PC-9 (cell line): ENCODE results near the gene KCNN3. TPM values are rescaled to one million over a fixed set of nuclear protein-coding genes. Genes with fewer than 3 reads are reported as not detected.
"Not testable (repeated sequence)": the region's sequence is repeated elsewhere in the genome, so short reads cannot be mapped to it uniquely, and the experiment has no call there.

Source experiments
- BruUV-seq: library from RNA; stranded (reverse); fragments of 400-500 nt; replicated peaks from 2 replicates; lab custom pipeline; 2021; lab: Mats Ljungman, UMichigan
- CTCF ChIA-PET: fragments of 300-600 bp; sonication (Branson Sonifier 250); formaldehyde crosslinking; loops from one replicate; lab custom pipeline; 2022; ENCODE audit warnings: antibody characterized with exemption; lab: Charles Lee
- POLR2A ChIA-PET: fragments of 300-600 bp; sonication (Branson Sonifier 250); formaldehyde crosslinking; loops from one replicate; lab custom pipeline; 2022; ENCODE audit warnings: antibody characterized with exemption; ENCODE audit not compliant: unreplicated experiment; lab: Charles Lee
- DNase-seq, 2 experiments: peaks; one replicate each; pipeline versions ENCODE4 v3.0.0 to v3.0.0-alpha.2; 2015 to 2022; ENCODE audit warnings: mixed read lengths in 1 of 2
- H2AFZ ChIP-seq: fragments of 200-600 bp; sonication (generic); 2 replicates; pipeline ENCODE4 v1.8.1; 2017; ENCODE audit warnings: antibody characterized with exemption
- H3F3A ChIP-seq: fragments of 200-600 bp; sonication (generic); 2 replicates; pipeline ENCODE4 v1.8.1; 2017; ENCODE audit warnings: antibody characterized with exemption, mild to moderate bottlenecking, low read depth; ENCODE audit not compliant: insufficient read depth
- H3K27ac ChIP-seq: fragments of 200-600 bp; sonication (generic); 2 replicates; pipeline ENCODE4 v1.6.1; 2016; ENCODE audit warnings: mixed run types
- H3K27me3 ChIP-seq: fragments of 200-600 bp; sonication (generic); 2 replicates; pipeline ENCODE4 v1.6.1; 2016; ENCODE audit warnings: low read depth, mixed run types; ENCODE audit not compliant: insufficient read depth
- H3K36me3 ChIP-seq: fragments of 200-600 bp; sonication (generic); 2 replicates; pipeline ENCODE4 v1.6.1; 2016; ENCODE audit warnings: low read depth, mixed run types
- H3K4me1 ChIP-seq: fragments of 200-600 bp; sonication (generic); replicated peaks from 2 replicates; pipeline ENCODE4 v1.6.1; 2016; ENCODE audit warnings: mixed run types; ENCODE audit not compliant: insufficient read depth
- H3K4me2 ChIP-seq: fragments of 200-600 bp; sonication (generic); 2 replicates; pipeline ENCODE4 v1.6.1; 2017; ENCODE audit warnings: mixed run types
- H3K4me3 ChIP-seq: fragments of 200-600 bp; sonication (generic); 2 replicates; pipeline ENCODE4 v1.6.1; 2016; ENCODE audit warnings: mixed run types
- H3K79me2 ChIP-seq: fragments of 200-600 bp; sonication (generic); 2 replicates; pipeline ENCODE4 v1.6.1; 2017; ENCODE audit warnings: low read depth, mixed run types
- H3K9me2 ChIP-seq: fragments of 200-600 bp; sonication (generic); 2 replicates; pipeline ENCODE4 v1.8.1; 2017; ENCODE audit warnings: mild to moderate bottlenecking; ENCODE audit not compliant: insufficient read depth
- H3K9me3 ChIP-seq: fragments of 200-600 bp; sonication (generic); 2 replicates; pipeline ENCODE4 v1.8.1; 2016; ENCODE audit warnings: low read depth; ENCODE audit not compliant: insufficient read depth
- H4K20me1 ChIP-seq: fragments of 200-600 bp; sonication (generic); 2 replicates; pipeline ENCODE4 v1.8.1; 2017; ENCODE audit not compliant: insufficient read depth
- EZH2 ChIP-seq: fragments of 200-600 bp; sonication (generic); IDR thresholded peaks from 2 replicates; pipeline ENCODE4 v1.8.0; 2017; ENCODE audit warnings: antibody characterized with exemption, low read depth
- intact Hi-C: fragments of 100-400 bp; cut with micrococcal nuclease; formaldehyde crosslinking; loops from one replicate; pipeline ENCODE4 v1.10.0; 2022; ENCODE audit not compliant: unreplicated experiment
- total RNA-seq: library from RNA; stranded (reverse); gene quantifications from 2 replicates; pipeline ENCODE4 v1.2.3, GENCODE V29; 2021
- TF ChIP-seq, protein P1 (sequence below): fragments of 200-600 bp; sonication (generic); conservative IDR thresholded peaks from 2 replicates; pipeline ENCODE4 v1.6.1; 2017; ENCODE audit warnings: mixed run types, antibody characterized with exemption, mild to moderate bottlenecking, moderate library complexity

KCNN3 gene
- total RNA-seq, 1 experiment from 2014 or later: 1.1 TPM

DNA sequence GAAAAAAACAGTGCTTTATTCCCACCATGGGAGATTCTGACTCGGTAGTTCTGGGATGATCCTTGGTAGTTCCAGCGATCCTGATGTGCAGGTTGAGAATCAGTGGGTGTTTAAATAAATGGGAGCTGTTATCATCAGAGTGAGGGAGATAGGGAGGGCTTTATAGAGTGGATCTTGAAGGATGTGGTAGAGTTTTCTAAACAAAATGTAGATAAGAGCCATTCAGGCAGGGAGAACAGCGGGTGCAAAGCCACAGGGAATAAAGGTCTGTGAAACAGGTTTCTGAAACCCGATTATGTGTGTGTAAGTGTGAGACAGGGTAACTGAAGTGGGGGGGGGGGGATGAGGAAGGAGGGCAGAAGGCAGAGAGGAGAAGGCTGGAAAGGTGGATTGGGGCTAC is 186.3 kb downstream of the KCNN3 start:
- Histone ChIP-seq H3K9me3 (no peaks in the 10 kb centered on the region), H3K27me3 (peaks cover 80% of the 10 kb centered on the region), H3K36me3 (no peaks in the 10 kb centered on the region), H4K20me1 (no peaks in the 10 kb centered on the region), H2AFZ (no peak overlapping the region), H3K27ac (no peak overlapping the region), H3K4me2 (no peak overlapping the region), H3K4me1 (no peaks in the 10 kb centered on the region), H3F3A (no peaks in the 10 kb centered on the region), H3K79me2 (no peaks in the 10 kb centered on the region), H3K4me3 (no peak overlapping the region), H3K9me2 (no peaks in the 10 kb centered on the region)
- DNase-seq: no peak
- CTCF ChIA-PET: no interaction called here
- TF ChIP-seq, protein P1, sequence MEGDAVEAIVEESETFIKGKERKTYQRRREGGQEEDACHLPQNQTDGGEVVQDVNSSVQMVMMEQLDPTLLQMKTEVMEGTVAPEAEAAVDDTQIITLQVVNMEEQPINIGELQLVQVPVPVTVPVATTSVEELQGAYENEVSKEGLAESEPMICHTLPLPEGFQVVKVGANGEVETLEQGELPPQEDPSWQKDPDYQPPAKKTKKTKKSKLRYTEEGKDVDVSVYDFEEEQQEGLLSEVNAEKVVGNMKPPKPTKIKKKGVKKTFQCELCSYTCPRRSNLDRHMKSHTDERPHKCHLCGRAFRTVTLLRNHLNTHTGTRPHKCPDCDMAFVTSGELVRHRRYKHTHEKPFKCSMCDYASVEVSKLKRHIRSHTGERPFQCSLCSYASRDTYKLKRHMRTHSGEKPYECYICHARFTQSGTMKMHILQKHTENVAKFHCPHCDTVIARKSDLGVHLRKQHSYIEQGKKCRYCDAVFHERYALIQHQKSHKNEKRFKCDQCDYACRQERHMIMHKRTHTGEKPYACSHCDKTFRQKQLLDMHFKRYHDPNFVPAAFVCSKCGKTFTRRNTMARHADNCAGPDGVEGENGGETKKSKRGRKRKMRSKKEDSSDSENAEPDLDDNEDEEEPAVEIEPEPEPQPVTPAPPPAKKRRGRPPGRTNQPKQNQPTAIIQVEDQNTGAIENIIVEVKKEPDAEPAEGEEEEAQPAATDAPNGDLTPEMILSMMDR: no peak
- no peak for TF ChIP-seq EZH2
- no TSS peak for BruUV-seq
- POLR2A ChIA-PET: no interaction called here
- intact Hi-C loops: no loop called here

DNA sequence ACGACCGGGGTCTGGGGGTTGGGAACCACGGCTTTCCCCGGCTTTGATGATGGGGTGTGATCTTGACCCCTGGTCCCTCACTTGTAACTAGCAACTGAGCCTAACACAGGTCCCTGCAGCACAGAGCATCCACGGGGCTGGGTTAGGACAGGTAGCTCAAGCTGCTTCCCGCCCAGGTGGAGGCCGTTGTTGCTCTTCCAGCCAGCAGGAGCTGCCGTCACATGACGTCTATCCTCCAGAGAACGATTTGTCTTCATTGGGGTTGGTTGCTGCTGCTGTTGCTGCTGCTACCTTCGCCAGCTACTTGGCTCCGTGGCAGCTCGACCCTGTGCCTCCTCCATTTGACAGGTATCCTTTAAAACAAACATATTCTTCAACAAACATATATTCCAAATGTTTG is 187.8 kb downstream of the KCNN3 start:
- Histone ChIP-seq H3K36me3 (no peaks in the 10 kb centered on the region), H4K20me1 (no peaks in the 10 kb centered on the region), H3K4me3 (no peak overlapping the region), H2AFZ (no peak overlapping the region), H3K9me3 (no peaks in the 10 kb centered on the region), H3K9me2 (no peaks in the 10 kb centered on the region), H3K27ac (no peak overlapping the region), H3K79me2 (no peaks in the 10 kb centered on the region), H3K27me3 (peaks cover 64% of the 10 kb centered on the region), H3K4me2 (no peak overlapping the region), H3K4me1 (no peaks in the 10 kb centered on the region), H3F3A (no peaks in the 10 kb centered on the region)
- no peak for TF ChIP-seq EZH2
- TF ChIP-seq, protein P1: no peak
- BruUV-seq: no TSS peak
- intact Hi-C loops: no loop called here
- CTCF ChIA-PET: interaction anchor here (0.7 kb wide), 1 partner anchor 332 kb away, joined by 3 read pairs; no protein-coding TSS in a partner anchor
- DNase-seq: no peak
- POLR2A ChIA-PET: interaction anchor here (0.7 kb wide), 1 partner anchor 107 kb away, joined by 4 read pairs; no protein-coding TSS in a partner anchor

DNA sequence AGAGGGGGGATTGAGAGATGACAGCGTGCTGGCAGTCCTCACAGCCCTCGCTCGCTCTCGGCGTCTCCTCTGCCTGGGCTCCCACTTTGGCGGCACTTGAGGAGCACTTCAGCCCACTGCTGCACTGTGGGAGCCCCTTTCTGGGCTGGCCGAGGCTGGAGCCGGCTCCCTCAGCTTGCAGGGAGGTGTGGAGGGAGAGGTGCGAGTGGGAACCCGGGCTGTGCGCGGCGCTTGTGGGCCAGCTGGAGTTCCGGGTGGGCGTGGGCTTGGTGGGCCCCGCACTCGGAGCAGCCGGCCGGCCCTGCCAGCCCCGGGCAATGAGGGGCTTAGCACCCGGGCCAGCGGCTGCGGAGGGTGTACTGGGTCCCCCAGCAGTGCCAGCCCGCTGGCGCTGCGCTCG is 192.2 kb downstream of the KCNN3 start:
- DNase-seq, CTCF ChIA-PET, H3K9me3 ChIP-seq, H2AFZ ChIP-seq, H3K9me2 ChIP-seq, intact Hi-C loops, H4K20me1 ChIP-seq, BruUV-seq, H3K27ac ChIP-seq, H3F3A ChIP-seq, H3K36me3 ChIP-seq, H3K79me2 ChIP-seq, H3K4me3 ChIP-seq, H3K4me1 ChIP-seq, H3K4me2 ChIP-seq: not testable (repeated sequence)
- peaks cover 28% of the 10 kb centered on the region for H3K27me3 ChIP-seq
- POLR2A ChIA-PET: interaction anchor here (0.7 kb wide), 1 partner anchor 130 kb away, joined by 3 read pairs; no protein-coding TSS in a partner anchor

DNA sequence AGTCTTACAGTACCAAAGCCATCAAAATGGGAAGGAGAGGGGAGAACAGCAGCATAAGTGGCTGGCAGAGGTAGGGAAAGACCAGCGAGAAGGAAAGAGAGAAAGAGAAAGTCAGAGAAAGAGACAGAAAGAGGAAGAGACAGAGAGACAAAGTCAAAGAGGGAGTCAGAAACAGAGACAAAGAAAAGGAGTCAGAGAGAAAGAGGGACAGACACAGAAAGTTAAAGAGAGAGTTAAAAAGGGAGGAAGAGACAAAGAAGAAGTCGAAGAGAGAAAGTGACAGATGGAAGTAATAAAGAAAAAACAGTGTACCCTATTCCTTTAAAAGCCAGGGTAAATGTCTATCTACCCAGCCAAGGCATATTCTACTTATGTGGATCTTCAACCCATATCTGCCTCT is 193.2 kb downstream of the KCNN3 start:
- intact Hi-C loops, CTCF ChIA-PET: not testable (repeated sequence)

DNA sequence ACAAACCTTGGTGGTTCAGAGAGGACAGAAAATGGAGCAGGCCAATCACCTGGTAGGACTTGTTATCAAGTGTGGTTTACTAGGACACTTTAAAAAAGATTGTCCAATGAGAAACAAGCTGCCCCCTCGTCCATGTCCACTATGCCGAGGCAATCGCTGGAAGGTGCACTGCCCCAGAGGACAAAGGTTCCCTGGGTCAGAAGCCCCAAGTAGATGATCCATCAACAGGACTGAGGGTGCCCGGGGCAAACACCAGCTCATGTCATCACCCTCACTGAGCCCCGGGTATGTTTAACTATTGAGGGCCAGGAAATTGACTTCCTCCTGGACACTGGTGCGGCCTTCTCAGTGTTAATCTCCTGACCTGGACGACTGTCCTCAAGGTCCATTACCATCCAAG is 195.6 kb downstream of the KCNN3 start:
- H4K20me1 ChIP-seq, H3K36me3 ChIP-seq, H3K4me1 ChIP-seq, H3K9me3 ChIP-seq, H2AFZ ChIP-seq, intact Hi-C loops, H3K9me2 ChIP-seq, POLR2A ChIA-PET, H3F3A ChIP-seq, DNase-seq, H3K4me2 ChIP-seq, BruUV-seq, H3K4me3 ChIP-seq, H3K27ac ChIP-seq, H3K27me3 ChIP-seq, H3K79me2 ChIP-seq: not testable (repeated sequence)
- CTCF ChIA-PET: interaction anchor here (0.6 kb wide), 1 partner anchor 117 kb away, joined by 8 read pairs; no protein-coding TSS in a partner anchor

More for the DNA sequence above, 193.2 kb downstream of the KCNN3 start:
- H3F3A ChIP-seq, DNase-seq, H3K4me3 ChIP-seq, H3K36me3 ChIP-seq, H3K79me2 ChIP-seq, H3K9me2 ChIP-seq, H2AFZ ChIP-seq, H3K4me1 ChIP-seq, BruUV-seq, H3K27ac ChIP-seq, POLR2A ChIA-PET, H3K4me2 ChIP-seq, H3K9me3 ChIP-seq, H4K20me1 ChIP-seq: not testable (repeated sequence)
- H3K27me3 ChIP-seq: peaks cover 18% of the 10 kb centered on the region

DNA sequence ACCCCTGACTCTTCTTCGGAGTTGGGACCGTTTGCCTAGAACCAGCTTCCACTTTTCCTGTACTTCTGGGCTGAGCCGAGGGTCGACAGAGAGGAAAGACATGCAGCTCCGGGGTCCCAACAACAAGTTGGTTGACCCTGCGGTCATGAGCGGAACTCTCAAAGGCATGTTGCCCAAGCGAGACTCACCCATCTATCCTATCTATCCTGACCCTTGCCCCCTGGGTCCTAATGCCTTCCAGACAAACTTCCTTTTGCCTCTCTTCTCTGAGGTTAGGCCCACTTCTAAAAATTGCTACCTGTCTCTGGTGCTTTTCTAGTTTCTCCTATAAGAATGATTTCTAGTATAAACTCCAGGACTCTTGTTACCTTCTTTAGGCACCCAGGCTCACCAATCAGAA is 197.8 kb downstream of the KCNN3 start:
- H3K9me2 ChIP-seq, POLR2A ChIA-PET, H3K4me2 ChIP-seq, H3F3A ChIP-seq, BruUV-seq, H3K4me3 ChIP-seq, H3K4me1 ChIP-seq, CTCF ChIA-PET, H3K36me3 ChIP-seq, H4K20me1 ChIP-seq, H3K9me3 ChIP-seq, H2AFZ ChIP-seq, H3K27me3 ChIP-seq, H3K79me2 ChIP-seq, H3K27ac ChIP-seq, intact Hi-C loops, DNase-seq: not testable (repeated sequence)
